ENCODE results near the gene B9D1.
"Not testable (repeated sequence)": the region's sequence is repeated elsewhere in the genome, so short reads cannot be mapped to it uniquely, and the experiment has no call there.

The B9D1 gene

GRCh38 chr17:19357351-19357750 is 5.2 kb downstream of the B9D1 start:
- DNase-seq = no peak

GRCh38 chr17:19354748-19355147 is 7.8 kb downstream of the B9D1 start:
- DNase-seq = no peak

- DNase-seq = not testable (repeated sequence)
Observed at GRCh38 chr17:19353401-19353800, 9.1 kb downstream of the B9D1 start.

GRCh38 chr17:19348806-19349205 is 13.7 kb downstream of the B9D1 start:
- no peak for DNase-seq

- DNase-seq = no peak
Observed at GRCh38 chr17:19348081-19348650, 14.4 kb downstream of the B9D1 start.

GRCh38 chr17:19347323-19348080 is 15.0 kb downstream of the B9D1 start:
- no peak for DNase-seq

GRCh38 chr17:19346351-19347255 is 15.9 kb downstream of the B9D1 start:
- DNase-seq = no peak

GRCh38 chr17:19345486-19346350 is 16.8 kb downstream of the B9D1 start:
- no peak for DNase-seq

GRCh38 chr17:19345067-19345460 is 17.5 kb downstream of the B9D1 start:
- DNase-seq = no peak

- no peak for DNase-seq
Observed at GRCh38 chr17:19344311-19345066, 18.0 kb downstream of the B9D1 start.

GRCh38 chr17:19343671-19344151 is 18.8 kb downstream of the B9D1 start:
- DNase-seq = no peak

- no peak for DNase-seq
Observed at GRCh38 chr17:19343256-19343630, 19.3 kb downstream of the B9D1 start.

GRCh38 chr17:19342611-19343255 is 19.8 kb downstream of the B9D1 start:
- DNase-seq = no peak

GRCh38 chr17:19341641-19342610 is 20.6 kb downstream of the B9D1 start:
- no peak for DNase-seq

- DNase-seq = no peak
Observed at GRCh38 chr17:19341211-19341631, 21.3 kb downstream of the B9D1 start.

- DNase-seq = no peak
Observed at GRCh38 chr17:19339341-19339815, 23.1 kb downstream of the B9D1 start.

GRCh38 chr17:19338031-19338990 is 24.2 kb downstream of the B9D1 start:
- DNase-seq = no peak

- no peak for DNase-seq
Observed at GRCh38 chr17:19337712-19338023, 24.9 kb downstream of the B9D1 start.

All from NCI-H774 (cell line).